ENCODE measurements around the gene ADAMTS3.
A peak's percentile ranks its signal among the peaks of the same experiment; 100 is the strongest.
"Not testable (repeated sequence)": the region's sequence is repeated elsewhere in the genome, so short reads cannot be mapped to it uniquely, and the experiment has no call there.

Gene ADAMTS3

DNA sequence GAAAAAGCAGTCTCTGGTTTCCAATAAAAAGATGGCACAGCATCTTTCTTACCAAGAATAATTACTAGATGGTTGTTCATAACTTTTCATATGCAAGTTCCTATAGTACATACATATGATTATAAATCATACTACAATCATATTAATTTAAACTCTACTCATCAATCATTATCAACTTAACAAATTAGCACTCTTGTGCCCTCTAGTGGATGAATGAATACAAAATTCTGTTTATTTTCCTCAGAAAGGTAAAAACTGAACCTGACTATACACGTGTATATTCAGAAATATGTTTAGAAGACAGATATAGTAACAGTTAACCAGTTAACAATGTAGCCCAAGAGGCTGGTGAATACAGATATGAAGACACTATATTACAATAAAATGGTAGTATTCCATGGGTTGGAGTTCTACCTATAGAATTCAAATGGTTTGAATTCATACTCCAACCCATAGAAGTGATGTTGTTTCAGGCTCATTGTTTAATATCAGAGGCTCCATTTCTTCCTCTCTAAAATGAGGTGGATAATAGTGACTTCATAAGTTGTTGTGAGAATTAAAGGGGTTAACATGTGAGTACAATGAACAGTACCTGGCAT lies 100.0 kb downstream of the ADAMTS3 start:
- DNase-seq (ENCODE audit: low read depth): peak; percentile 32

DNA sequence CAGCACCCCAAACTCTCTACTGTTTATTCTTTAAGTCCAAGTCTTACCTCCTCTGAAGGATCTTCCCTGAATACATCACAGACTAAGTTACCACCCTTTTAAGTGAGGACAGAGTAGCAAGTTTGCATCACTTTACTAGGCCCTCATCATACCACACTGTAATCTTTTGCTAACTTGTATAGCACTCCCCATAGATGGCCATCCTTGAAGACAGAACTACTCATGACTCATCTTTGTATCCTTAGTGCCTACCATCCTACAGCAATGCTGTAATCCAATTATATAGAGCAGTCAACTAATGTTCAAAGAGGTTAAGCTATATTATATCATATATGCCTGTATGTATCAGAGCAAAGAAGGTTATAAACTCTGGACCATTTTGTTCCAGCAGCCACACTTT lies 101.4 kb downstream of the ADAMTS3 start:
- peak; percentile 27 for DNase-seq (ENCODE audit: low read depth)

GRCh38 chr4:72463724-72464123 lies 105.3 kb downstream of the ADAMTS3 start:
- DNase-seq (ENCODE audit: low read depth): no peak

DNA sequence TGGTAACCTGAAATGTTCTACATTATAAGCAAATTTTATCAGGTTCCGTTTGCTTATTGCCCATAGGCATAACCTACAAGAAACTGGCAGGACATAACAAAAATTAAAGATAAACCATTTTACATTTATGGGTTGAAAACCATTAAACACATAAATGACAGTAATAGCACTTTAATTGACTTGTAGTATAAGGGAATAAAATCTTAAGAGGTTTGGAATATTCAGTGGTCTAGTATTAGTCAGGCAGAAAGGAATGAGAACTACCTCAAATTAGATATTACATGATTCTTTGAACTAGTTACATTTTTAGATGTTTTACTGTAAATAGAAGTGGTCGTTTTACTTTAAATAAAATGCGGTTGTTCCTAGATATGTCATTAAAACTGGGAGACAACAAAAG lies 111.9 kb downstream of the ADAMTS3 start:
- DNase-seq (ENCODE audit: low read depth): peak; percentile 16

- DNase-seq (ENCODE audit: low read depth): no peak
These were observed 117.7 kb downstream of the ADAMTS3 start for GRCh38 chr4:72451349-72451748.

DNA sequence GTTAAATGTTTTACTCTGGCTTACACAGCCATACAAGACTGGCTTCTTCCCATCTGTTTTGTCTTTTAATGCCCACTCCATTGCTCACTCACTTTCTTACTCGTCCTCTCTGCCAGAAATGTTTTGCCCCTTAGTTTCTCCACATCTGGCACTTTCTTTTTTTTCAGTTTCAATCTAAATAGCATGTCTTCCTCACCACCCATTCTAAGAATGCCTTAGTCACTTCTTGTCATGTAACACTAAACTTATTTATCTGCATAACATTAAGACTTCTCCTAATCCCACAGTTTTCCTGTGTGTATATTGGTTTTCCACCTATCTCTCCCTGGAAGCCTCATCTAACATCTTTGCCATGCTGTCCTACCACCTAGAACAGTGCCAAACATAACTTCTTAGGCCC lies 119.3 kb downstream of the ADAMTS3 start:
- peak; percentile 45 for DNase-seq (ENCODE audit: low read depth)

- DNase-seq (ENCODE audit: low read depth): no peak
These were observed 120.8 kb downstream of the ADAMTS3 start for GRCh38 chr4:72448231-72448630.

- peak; percentile 31 for DNase-seq (ENCODE audit: low read depth)
These were observed 122.5 kb downstream of the ADAMTS3 start for GRCh38 chr4:72446353-72447055.

GRCh38 chr4:72444092-72444491 lies 124.9 kb downstream of the ADAMTS3 start:
- no peak for DNase-seq (ENCODE audit: low read depth)

DNA sequence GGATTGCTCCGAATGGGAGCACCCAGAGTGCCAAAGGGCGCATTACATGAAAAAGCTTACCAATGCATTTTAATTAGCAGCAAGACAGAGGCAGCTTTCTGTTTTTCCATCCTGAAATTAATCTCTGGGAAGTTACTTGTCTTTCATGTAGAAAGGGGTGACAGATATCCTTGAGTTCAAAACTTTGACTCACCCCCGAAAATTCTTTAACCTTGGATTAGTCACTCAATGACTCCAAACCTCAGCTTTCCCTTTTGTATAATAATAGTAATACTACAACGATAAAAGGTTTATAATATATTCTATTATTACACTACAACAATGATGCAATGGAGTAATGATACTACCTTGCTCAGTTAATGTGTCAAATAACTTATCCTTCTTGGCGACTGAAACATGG lies 126.3 kb downstream of the ADAMTS3 start:
- DNase-seq (ENCODE audit: low read depth): peak; percentile 16

DNA sequence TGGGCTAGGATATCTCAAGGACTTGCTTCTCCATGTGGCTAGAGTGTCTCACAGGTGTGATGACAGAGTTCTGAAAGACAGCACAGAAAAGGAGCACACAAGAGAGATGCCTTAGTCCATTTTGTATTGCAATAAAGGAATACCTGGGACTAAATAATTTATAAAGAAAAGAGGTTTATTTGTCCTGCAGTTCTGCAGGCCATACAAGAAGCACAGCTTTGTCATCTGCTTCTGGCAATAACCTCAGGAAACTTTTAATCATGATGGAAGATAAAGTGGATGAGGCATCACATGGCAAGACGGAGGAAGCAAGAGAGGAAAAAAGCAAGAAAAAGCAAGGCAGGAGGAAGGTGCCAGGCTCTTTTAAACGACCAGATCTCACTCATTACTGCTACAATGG lies 126.9 kb downstream of the ADAMTS3 start:
- no peak for DNase-seq (ENCODE audit: low read depth)

- no peak for DNase-seq (ENCODE audit: low read depth)
These were observed 128.6 kb downstream of the ADAMTS3 start for GRCh38 chr4:72440386-72440785.

DNA sequence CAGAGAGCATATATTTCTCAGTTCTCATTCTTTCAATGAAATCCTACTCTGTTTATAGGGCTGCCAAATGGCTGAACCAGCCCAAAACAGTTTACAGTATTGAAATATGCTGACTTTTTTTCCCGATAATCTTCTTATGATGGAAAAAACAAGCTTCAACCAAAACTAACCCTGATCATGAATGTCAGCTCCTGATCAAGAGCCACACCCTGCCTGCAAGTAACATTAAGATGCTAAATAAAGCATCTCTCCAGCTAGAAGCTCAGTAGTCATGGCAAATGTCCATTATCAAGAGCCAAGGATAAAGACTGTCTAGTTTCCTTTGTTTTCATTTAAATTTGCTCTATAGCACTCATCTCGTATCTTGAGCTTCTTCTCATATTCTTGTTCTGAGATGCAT lies 136.0 kb downstream of the ADAMTS3 start:
- no peak for DNase-seq (ENCODE audit: low read depth)

DNA sequence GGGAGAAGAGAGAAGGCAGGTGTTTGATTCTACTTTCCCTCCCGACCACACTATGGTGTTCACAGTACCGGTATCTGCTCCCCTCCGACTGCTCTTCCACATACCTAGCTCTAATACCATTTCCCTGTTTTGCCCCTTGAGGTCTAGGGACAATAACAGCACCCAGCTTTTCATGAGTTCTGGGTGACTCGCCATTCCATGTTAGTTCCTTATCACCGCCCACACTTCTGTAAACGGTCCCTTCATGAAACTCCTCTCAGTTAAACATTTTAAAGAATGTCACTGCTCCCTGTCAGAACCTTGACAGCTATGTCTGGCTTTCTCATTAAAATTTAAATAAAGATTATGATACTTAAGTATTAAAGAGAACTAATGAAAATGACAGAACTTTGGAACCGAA lies 136.7 kb downstream of the ADAMTS3 start:
- peak; percentile 6 for DNase-seq (ENCODE audit: low read depth)

- no peak for DNase-seq (ENCODE audit: low read depth)
These were observed 138.0 kb downstream of the ADAMTS3 start for GRCh38 chr4:72430988-72431387.

DNA sequence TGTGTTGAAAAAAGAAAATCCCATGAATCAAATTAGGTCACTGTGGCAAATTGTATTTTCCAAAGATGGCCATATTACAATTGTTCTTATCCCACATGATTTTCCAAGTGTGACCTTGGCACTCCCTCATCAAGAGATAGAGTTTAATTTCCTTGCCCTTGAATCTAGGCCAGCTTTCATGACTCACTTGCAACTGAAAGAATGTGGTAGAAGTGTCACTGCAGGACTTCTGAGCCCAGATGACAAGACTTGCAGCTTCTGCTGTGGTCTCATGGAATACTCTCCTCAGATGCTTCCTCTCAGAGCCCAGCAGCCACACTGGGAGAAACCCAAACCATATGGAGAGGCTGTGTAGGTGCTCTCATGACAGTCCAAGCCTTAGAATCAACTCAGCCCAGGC lies 139.0 kb downstream of the ADAMTS3 start:
- peak; percentile 76 for DNase-seq (ENCODE audit: low read depth)

GRCh38 chr4:72429397-72429889 lies 139.6 kb downstream of the ADAMTS3 start:
- no peak for DNase-seq (ENCODE audit: low read depth)

DNA sequence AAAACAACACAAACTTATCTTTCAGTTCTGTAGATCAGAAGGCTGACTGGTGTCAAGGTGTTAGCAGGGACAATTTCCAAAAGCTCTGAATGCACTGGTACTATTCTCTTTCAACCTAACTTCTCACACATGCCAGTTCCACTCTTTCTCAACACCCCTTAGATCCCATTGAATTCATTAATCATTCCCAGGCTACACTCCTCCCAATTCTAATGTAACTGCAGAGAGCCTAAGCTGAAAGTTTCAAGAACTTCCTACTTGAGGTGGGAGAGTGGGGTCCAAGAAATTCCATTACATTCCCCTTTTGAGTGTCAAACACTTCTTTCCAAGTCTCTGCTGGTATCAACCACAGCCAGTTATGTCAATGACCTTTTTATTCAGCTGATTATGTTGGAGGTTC lies 142.0 kb downstream of the ADAMTS3 start:
- DNase-seq (ENCODE audit: low read depth): no peak

DNA sequence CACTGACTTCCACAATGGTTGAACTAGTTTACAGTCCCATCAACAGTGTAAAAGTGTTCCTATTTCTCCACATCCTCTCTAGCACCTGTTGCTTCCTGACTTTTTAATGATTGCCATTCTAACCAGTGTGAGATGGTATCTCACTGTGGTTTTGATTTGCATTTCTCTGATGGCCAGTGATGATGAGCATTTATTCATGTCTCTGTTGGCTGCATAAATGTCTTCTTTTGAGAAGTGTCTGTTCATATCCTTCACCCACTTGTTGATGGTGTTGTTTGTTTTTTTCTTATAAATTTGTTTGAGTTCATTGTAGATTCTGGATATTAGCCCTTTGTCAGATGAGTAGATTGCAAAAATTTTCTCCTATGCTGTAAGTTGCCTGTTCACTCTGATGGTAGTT lies 143.1 kb downstream of the ADAMTS3 start:
- not testable (repeated sequence) for DNase-seq (ENCODE audit: low read depth)

DNA sequence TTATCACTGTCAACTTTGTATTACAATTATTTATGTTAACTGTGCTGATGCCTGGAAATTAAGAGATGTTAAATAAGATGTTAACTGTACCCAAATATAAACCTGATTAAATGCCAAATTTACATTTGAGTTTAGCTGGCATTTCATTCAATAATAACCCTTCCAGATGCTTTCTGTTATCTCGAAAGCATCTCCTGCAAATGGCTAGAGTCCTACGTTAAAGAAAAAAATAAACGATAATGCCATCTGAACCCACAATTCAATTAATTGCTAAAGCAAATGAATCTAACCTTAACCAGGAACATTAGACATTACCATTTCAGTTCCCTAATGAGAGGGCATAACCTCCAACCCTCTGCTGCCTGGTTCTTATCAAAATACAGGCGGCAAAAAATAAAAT lies 145.0 kb downstream of the ADAMTS3 start:
- no peak for DNase-seq (ENCODE audit: low read depth)

- no peak for DNase-seq (ENCODE audit: low read depth)
These were observed 146.6 kb downstream of the ADAMTS3 start for GRCh38 chr4:72422416-72422815.

DNA sequence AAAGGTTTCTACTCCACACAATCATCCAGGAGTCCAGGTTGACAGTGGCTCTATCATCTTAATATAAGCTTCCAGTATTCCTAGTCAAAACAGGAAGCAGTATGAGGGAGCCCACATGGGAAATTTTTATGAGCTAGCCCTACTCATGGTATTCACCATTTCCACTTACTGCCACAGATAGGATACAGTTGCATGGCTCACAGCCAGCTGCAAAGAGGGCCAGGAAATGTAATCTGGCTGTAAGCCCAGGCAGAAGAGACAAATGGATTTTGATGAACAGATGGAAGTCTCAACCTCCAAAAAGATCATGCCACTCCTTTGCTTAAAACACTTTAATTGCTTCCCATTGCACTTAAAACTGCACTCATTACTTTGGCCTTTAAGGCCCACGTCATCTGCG lies 150.6 kb downstream of the ADAMTS3 start:
- DNase-seq (ENCODE audit: low read depth): peak; percentile 90

GRCh38 chr4:72410158-72410557 lies 158.9 kb downstream of the ADAMTS3 start:
- no peak for DNase-seq (ENCODE audit: low read depth)

DNA sequence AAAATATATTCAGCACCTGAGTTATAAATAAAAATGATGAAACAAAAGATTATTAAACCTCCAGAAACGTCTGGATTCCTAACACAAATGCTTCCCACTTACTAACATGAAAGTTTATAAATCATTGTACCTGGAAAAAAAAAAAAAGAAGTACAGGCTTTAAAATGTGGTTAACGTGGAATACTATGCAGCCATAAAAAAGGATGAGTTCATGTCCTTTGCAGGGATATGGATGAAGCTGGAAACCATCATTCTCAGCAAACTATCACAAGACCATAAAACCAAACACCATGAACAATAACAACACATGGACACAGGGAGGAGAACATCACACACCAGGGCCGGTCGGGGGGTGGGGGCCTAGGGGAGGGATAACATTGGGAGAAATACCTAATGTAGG lies 160.5 kb downstream of the ADAMTS3 start:
- no peak for DNase-seq (ENCODE audit: low read depth)

Measured in EH (cell line).